GM21786 (cell line): ENCODE data around the gene ZDHHC9.

ENCODE experiments used
- ATAC-seq: cut with Tn5 transposase; IDR thresholded peaks from one replicate; pipeline ENCODE4 v1.9.1; 2021; ENCODE audit not compliant: unreplicated experiment

The ZDHHC9 gene

DNA sequence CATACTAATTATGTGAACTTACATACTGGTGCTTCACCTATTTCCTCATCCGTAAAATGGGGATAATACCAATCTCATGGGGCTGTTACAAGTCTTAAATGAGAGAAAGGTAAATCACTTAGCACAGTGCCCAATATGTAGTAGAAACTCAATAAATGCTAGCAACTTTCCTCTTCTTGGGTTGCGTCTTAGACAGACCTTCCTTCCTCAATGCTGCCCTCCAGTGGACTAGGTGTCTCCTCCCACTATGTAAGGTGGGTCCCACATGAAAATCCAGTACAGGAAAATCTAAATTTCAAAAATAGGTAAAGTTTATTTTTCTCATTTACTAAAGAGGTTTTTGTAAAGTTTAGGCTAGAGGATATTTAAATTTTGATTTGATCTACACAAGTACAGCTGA lies 20.6 kb downstream of the ZDHHC9 start:
- ATAC-seq, result peak; percentile 72

DNA sequence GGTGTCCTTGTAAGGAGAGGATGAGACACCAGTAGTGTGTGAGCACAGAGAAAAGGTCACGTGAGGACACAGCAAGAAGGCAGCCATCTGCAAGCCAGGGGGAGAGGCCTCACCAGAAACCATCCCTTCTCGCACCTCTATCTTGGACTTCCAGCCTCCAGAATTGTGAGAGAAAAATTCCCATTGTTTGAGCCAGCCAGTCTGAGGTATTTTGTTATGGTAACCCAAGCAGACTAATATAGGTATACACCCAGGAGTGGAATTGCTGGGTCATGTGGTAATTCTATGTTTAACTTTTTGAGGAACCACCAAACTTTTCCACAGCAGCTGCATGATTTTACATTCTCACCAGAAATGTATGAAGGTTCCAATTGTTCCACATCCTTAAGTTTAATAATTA lies 25.6 kb downstream of the ZDHHC9 start:
- no peak for ATAC-seq

DNA sequence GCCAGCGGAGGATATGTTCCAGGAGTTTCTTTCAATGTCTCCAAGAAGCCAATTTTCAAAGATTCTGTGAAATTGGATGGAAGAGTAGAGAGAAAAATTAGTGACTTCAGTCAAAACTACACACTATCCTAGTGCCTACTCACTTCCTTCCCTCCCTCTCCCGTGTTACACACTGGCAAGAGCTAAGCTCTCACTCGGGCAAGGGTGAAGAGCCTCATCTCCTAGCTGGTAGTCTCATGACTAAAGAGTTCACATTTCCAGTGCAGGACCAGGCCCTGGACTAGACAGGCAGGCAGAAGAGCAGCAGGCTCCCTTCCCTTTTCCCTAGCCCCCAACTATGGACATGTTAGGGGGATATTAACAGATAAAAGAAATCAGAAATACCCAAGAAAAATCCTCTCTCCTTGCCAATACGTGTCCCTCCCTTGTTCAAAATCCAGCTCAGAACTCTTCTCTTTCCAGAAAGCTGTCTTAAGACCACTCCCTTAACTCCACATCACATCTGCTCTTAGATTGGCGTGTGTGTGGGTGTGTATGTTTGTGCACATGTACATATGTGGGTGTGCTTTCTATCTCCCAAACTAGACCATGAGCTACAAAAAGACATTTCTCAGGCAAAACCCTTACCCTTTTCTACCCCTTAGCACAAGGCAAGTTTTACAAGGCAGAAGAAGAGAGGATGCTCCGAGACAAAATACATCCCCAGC lies 29.9 kb downstream of the ZDHHC9 start:
- no peak for ATAC-seq

DNA sequence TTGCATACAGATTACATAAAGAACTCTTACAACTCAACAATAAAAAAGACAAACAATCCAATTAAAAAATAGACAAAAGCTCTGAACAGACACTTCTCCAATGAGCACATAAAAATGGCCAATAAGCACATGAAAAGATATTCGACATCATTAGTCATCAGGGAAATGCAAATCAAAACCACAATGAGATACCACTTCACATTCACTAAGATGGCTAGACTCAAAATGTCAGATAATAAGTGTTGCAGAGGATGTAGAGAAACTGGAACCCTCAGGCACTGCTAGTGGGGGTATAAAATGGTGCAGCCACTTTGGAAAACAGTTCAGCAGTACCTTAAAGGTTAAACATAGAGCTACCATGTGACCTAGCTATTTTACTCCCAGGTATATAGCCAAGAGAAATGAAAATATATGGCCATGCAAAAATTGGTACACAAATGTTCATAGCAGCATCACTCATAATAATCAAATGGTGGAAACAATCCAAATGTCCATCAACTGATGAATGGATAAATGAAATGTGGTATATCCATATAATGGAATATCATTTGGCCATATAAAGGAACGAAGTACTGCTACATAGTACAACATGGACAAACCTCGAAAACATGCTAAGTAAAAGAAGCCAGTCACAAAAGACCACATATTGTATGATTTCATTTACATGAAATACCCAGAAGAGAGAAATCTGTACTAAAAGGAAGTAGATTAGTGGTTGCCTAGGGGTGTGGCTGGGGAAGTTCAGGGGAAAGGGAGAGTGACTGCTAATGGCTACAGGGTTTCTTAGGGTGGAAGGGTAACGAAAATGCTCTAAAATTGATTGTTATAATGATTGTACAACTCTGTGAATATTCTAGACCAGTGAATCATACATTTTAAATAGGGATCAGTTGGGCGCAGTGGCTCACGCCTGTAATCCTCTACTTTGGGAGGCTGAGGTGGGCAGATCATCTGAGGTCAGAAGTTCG lies 34.6 kb downstream of the ZDHHC9 start:
- no peak for ATAC-seq

DNA sequence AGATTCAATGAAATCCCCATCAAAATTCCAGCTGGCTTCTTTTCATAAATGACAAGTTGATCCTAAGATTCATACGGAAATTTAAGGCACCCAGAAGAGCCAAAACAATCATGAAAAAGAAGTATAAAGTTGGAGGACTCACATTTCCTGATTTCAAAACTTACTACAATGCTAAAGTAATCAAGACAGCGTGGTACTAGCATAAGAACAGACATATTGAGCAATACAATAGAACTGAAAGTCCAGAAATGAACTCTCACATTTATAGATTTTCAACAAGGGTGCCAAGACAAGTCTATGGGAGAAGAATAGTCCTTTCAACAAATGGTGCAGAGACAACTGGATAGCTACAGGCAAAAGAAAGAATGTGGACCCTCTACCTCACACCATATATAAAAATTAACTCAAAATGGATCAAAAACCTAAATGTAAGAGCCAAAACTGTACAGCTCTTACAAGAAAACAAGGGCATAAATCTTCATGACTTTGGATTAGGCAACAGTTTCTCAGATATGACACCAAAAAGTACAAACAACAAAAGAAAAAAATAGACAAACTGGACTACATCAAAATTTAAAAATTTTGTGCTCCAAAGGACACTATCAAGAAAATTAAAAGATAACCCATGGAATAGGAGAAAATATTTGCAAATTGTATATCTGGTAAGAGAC lies 35.4 kb downstream of the ZDHHC9 start:
- ATAC-seq, result no peak

DNA sequence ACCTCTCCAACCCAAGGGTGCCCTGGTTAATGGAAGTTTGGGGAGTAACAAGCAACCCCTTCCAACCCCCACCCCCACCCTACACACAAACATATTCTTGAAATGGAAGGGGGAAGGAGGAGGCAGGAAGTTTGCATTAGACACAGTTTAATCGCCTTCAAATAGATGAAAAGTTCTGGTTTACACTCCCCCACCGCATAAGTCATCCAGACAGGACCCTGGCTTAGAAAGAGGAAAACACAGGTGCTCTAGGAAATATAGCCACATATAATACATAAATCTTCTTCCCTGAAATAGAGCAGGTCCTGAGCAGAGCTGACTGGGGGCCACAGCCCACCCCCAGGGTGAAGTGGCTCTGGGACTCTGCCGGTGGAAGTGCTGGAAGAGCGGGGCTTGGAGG lies 38.9 kb downstream of the ZDHHC9 start:
- no peak for ATAC-seq

DNA sequence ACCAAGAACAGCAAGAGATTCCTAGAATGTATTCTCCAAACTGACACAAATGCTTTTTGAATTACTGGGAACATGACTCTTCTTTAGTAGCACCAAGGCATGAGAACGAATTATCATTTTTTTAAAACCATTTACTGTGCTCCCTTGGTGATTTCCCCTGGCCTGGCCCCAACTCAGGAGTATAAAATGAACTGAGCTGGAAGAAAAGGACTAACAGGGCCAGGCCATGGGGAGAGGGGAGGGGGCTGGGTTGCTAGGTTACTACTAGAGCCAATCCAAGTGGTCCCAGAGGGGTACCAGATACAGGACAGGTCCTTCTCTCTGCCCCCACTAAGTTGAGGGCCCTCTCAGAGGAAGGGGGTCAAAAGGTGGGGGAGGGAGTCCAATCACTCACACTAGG lies 40.8 kb downstream of the ZDHHC9 start:
- no peak for ATAC-seq

DNA sequence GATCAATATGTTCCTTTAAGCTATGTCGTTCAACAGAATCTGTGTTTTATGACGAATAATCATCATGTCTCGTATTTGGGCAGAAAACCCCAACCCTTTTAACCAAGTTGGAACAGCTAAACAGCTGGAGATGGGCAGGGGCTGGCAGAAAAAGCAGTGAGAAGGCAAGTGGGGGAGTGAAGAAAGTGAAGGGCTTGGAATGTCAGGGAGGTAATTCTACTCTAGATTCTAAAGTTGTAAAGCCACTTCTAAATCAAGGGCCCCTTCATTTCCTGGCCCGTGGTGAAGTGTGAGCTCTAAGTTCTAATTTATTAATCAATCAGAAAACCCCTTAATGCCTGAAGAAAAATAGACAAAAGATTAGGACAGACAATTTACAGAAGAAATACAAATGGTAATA lies 43.5 kb downstream of the ZDHHC9 start:
- no peak for ATAC-seq

DNA sequence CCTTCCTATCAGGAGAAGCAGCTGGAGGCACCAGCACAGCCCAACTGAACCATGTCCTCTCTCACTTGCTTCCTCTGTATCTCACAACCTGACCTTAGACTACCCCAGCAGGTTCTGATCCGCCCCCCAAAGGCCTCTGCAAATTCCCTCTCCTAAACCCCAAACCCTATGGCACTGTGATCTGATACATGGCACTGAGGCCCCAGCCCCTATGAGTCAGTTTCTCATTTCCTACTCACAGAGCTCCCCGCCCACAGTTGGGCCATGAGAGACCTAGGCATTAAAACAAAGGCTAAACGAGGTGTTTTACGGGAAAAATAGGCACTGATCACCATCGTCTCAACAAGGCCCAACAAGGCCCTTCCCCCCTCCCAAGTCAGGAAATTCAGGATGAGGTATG lies 44.8 kb downstream of the ZDHHC9 start:
- no peak for ATAC-seq

DNA sequence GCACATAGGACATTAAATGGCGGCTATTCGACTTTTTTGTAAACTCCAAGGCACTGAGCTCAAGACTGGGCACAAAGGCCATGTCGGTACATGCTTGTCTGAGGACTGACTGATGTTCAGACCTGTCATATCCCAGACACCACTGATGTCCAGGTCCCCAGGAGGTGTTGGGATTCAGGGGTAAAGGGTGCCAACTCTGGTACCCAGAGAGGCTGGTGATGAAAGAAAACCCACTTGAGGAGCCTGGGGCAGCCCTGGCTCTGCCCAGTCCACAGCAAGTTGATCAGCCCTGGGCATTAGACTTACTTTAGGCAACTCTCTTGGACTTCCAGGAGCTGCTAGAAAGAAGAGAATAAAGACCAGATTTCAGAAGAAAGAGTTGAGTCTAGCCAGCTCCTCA lies 45.2 kb downstream of the ZDHHC9 start:
- no peak for ATAC-seq

DNA sequence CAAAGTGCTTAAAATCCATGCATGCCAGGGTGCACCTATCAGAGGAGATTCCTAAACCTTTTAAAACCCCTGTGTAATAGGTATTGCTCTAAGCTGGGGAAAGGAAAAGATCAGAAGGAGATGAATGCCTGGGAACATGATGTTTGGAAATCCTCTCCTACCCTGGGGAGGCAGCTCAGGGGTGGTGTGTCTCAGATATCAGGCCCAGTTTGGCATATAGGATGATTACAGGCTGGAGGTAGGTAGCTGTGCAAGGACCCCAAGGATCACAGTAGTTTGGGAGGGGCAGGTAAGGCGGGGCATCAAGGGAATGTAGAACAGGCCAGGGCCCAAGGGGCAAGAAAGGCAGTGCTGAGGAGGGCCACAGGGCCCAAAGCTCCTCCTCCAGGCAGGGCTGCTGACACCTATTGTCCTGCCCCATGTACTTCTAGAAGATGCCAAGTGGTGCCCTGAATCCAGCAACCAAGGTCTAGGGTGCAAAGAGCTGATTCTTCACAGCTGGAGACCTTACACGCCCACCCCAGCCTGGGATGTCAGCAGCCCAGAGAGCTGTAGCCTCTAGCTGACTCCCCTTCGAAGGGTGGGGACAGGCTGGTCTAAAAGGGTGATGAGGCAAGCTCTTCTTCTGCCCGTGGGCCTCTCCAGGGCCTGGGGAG lies 46.3 kb downstream of the ZDHHC9 start:
- ATAC-seq, result no peak

DNA sequence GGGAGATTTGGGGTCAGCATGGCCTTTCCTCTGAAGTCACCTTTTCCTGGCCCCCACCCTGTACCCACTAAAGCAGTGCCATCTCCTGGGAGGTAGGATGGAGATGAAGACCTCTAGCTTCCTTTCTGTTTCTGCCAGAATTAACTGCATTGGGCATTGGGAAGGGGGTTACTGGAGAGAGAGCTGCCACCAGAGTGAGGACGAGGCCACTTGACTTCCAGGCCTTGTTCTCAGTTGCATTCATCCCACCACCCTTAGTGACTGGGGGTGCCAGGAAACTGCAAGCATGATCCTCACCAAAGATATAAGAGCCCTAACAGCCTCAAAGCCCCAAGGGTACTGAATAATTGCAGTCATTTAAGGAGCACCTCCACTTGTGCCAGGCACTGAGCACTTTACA lies 48.1 kb downstream of the ZDHHC9 start:
- no peak for ATAC-seq

DNA sequence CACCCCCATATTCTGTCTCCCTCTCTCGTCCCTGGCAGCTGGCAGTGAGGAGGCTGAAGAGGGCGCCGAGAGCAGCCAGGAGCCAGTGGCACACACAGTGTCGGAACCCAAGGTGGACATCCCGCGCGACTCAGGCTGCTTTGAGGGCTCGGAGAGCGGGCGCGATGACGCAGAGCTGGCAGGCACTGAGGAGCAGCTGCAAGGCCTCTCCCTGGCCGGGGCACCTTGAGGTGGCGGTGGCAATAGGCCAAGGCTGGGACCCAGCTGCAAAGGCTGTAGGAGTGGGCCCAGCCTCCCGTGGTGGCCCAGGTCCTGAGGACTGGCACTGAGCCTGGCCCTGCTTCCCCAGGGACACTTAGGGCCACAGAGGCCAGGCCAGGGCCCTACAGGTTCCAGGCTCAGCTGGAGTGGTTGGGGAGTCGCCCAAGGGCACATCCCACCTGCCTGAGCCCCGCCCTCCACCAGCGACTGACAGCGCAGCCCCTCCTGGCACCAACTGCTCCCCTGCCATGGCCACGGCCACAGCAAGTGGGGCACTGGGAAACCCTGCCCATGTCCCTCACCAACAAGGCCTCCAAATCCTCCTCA lies 50.0 kb downstream of the ZDHHC9 start:
- ATAC-seq, result no peak

DNA sequence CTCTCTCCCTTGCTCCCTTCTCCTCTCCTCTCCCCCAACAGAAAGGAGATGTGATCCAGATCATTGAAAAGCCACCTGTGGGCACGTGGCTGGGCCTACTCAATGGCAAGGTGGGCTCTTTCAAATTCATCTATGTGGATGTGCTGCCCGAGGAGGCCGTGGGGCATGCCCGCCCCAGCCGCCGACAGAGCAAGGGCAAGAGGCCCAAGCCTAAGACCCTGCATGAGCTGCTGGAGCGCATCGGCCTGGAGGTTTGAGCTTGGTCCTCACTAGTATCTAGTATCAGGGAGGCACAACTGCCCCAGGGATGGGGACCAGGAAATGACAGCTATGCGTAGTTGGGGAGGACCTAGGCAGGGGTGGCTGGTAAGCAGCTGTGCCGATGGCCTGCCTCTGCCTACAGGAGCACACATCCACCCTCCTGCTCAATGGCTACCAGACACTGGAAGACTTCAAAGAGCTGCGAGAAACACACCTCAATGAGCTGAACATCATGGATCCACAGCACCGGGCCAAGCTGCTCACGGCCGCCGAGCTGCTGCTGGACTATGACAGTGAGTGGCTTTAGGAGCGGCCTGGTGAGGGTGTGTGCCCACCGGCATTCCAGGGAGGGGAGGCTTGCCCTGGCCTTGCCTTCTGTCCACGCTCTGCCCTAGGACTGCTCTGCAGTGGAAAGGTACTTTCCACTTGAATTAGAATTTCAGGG lies 50.9 kb downstream of the ZDHHC9 start:
- ATAC-seq, result no peak

DNA sequence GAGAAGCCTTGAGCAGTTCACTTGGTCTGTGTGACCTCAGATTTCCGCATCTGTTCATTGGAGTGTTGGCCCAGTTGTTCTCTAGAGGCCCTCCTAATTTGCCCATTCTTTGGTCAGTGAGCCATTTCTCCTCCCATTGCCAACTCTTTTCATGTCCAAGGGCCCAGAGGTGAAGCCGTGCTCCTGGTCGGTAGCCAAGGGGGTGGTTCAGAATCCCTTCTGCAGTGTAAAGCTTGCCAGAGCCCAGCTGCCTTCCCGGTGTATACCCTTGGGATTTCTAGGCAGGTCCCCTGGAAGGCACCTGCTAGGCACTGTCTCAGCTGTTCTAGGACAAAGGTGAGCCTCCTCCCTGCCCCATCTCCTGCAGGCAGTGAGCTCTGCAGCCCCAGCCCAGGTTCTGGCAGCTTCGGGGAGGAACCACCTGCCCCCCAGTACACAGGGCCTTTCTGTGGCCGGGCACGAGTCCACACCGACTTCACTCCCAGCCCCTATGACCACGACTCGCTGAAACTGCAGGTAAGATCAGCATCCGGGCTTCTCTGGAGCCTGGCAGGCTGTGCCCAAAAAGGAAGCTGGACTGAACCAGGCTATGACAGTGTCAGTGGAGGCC lies 51.6 kb downstream of the ZDHHC9 start:
- ATAC-seq, result no peak

DNA sequence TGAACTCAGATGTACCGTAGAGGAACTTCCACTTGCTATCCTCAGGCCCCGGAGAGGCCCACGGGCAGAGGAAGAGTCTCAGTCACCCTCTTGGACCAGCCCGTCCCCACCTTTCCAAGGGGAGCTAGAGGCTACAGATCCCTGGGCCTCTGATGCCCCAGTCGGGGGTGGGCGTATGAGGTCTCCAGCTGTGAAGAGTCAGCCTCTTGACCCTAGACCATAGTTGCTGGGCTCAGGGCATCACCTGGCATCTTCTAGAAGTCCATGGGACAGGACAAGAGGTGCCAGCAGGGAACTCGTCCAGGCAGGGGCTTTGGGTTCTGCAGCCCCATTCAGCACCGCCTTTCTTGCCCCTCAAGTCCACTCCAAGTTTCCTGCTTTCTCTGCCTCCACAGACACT lies 52.4 kb downstream of the ZDHHC9 start:
- no peak for ATAC-seq

DNA sequence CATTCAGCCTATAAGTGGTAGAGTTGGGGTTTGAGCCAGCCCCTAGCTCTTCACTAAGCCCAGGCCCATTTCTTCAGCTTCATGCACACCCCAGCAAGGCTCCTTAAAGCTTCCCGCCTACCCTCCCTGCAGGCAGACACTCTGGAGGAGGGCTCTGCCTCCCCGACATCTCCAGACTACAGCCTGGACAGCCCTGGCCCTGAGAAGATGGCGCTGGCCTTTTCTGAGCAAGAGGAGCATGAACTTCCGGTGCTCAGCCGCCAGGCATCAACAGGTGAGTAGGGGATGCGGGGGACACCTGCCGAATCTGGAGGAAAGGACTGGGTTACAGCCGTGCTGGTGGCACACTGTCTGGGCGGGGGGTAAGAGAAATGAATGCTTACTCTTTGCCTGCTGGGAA lies 52.9 kb downstream of the ZDHHC9 start:
- no peak for ATAC-seq

DNA sequence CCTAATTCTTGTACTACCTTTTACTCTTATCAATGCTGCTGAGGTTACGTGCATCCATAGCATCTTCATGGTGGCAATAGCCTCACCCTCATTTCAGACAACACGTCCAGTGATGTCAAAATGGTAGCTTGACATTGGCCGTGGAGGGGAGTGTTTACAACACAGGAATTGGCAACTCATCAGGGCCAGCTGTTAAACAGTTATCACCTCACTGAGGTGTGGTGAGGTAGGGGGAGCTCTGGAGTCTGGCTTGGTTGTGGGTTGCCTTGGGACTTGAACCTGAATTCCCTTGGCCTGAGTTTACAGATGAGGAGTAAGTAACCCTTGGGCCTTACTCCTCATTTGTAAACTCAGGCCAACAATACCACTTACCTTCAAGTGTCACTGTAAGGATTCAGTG lies 53.5 kb downstream of the ZDHHC9 start:
- ATAC-seq, result no peak

DNA sequence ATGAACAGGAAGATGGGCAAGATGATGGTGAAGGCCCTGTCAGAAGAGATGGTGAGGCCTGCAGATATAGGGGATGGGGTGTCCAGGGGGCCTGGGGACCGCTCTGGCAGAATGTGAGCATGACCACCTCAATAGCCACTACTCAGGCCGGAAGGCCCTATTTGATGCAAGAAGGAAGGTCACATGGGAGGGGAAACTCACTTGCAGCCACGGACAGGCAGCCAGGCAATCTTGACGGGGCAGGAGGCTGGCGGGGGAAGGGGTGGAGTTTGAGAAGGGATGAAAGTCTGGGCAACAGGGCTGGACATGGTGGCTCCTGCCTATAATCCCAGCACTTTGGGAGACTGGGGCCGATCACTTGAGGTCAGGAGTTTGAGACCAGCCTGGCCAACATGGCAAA lies 55.2 kb downstream of the ZDHHC9 start:
- no peak for ATAC-seq
